B cell (primary cell): Measurements from ENCODE around the gene KLHL26.

Experiments
- CTCF ChIP-seq: fragments of 200-600 bp; IDR thresholded peaks from one replicate; pipeline ENCODE4 v1.8.0; 2022; ENCODE audit warnings: antibody characterized with exemption, mild to moderate bottlenecking
- EZH2 ChIP-seq: IDR thresholded peaks from 2 replicates; pipeline ENCODE4 v1.6.1; 2012; ENCODE audit warnings: borderline replicate concordance, low read depth, mild to moderate bottlenecking, moderate library complexity, low read length; ENCODE audit not compliant: insufficient read depth, poor library complexity, severe bottlenecking

- TF ChIP-seq CTCF (no peak), EZH2 (peak; percentile 54)
Observed at GRCh38 chr19:18603958-18604819, 32.6 kb upstream of the KLHL26 start.
